ENCODE measurements around the gene ARHGAP8.

Gene ARHGAP8

GRCh38 chr22:44719586-44720368 is 32.6 kb upstream of the ARHGAP8 start:
- no peak for DNase-seq
- no peak overlapping the region for H3K4me3 Mint-ChIP-seq
- H3K4me1 Mint-ChIP-seq, result peaks cover 44% of the 10 kb centered on the region
- peak overlapping the region in 1 of 2 donors; percentile 94 for H3K27ac Mint-ChIP-seq
- no peak for ATAC-seq
- no peaks in the 10 kb centered on the region for H3K9me3 Mint-ChIP-seq
- no peaks in the 10 kb centered on the region for H3K27me3 Mint-ChIP-seq

GRCh38 chr22:44721213-44721612 is 31.2 kb upstream of the ARHGAP8 start:
- Mint-ChIP-seq H3K4me1 (peaks cover 42% of the 10 kb centered on the region), H3K9me3 (no peaks in the 10 kb centered on the region), H3K4me3 (no peak overlapping the region), H3K27ac (no peak overlapping the region), H3K27me3 (no peaks in the 10 kb centered on the region)
- DNase-seq, result no peak
- ATAC-seq, result no peak

GRCh38 chr22:44722611-44723010 is 29.8 kb upstream of the ARHGAP8 start:
- no peak overlapping the region for H3K4me3 Mint-ChIP-seq
- peak overlapping the region in 1 of 2 donors; percentile 49 for H3K27ac Mint-ChIP-seq
- peaks cover 49% of the 10 kb centered on the region for H3K4me1 Mint-ChIP-seq
- no peaks in the 10 kb centered on the region for H3K9me3 Mint-ChIP-seq
- H3K27me3 Mint-ChIP-seq, result no peaks in the 10 kb centered on the region
- DNase-seq, result no peak
- ATAC-seq, result no peak

GRCh38 chr22:44723801-44724200 is 28.6 kb upstream of the ARHGAP8 start:
- Mint-ChIP-seq H3K4me1 (peaks cover 49% of the 10 kb centered on the region), H3K27me3 (no peaks in the 10 kb centered on the region), H3K27ac (no peak overlapping the region), H3K9me3 (no peaks in the 10 kb centered on the region), H3K4me3 (no peak overlapping the region)
- no peak for ATAC-seq
- DNase-seq, result no peak

- H3K9me3 Mint-ChIP-seq, result no peaks in the 10 kb centered on the region
- H3K27me3 Mint-ChIP-seq, result no peaks in the 10 kb centered on the region
- no peak for ATAC-seq
- no peak for DNase-seq
- H3K4me3 Mint-ChIP-seq, result no peak overlapping the region
- peaks cover 52% of the 10 kb centered on the region for H3K4me1 Mint-ChIP-seq
- H3K27ac Mint-ChIP-seq, result no peak overlapping the region
Measured at GRCh38 chr22:44724416-44724815, 28.0 kb upstream of the ARHGAP8 start.

- H3K9me3 Mint-ChIP-seq, result no peaks in the 10 kb centered on the region
- ATAC-seq (no peak), DNase-seq (no peak)
- H3K27me3 Mint-ChIP-seq, result no peaks in the 10 kb centered on the region
- no peak overlapping the region for H3K4me3 Mint-ChIP-seq
- H3K4me1 Mint-ChIP-seq, result peaks cover 52% of the 10 kb centered on the region
- H3K27ac Mint-ChIP-seq, result no peak overlapping the region
Measured at GRCh38 chr22:44724859-44725258, 27.5 kb upstream of the ARHGAP8 start.

GRCh38 chr22:44726439-44726838 is 25.9 kb upstream of the ARHGAP8 start:
- no peak overlapping the region for H3K4me3 Mint-ChIP-seq
- H3K27ac Mint-ChIP-seq, result peak overlapping the region in 1 of 2 donors; percentile 12
- ATAC-seq, result no peak
- H3K27me3 Mint-ChIP-seq, result no peaks in the 10 kb centered on the region
- H3K9me3 Mint-ChIP-seq, result no peaks in the 10 kb centered on the region
- H3K4me1 Mint-ChIP-seq, result peaks cover 46% of the 10 kb centered on the region
- no peak for DNase-seq

GRCh38 chr22:44727148-44727547 is 25.2 kb upstream of the ARHGAP8 start:
- Mint-ChIP-seq H3K4me1 (peaks cover 41% of the 10 kb centered on the region), H3K4me3 (no peak overlapping the region), H3K9me3 (no peaks in the 10 kb centered on the region), H3K27me3 (no peaks in the 10 kb centered on the region), H3K27ac (no peak overlapping the region)
- DNase-seq (no peak), ATAC-seq (no peak)

GRCh38 chr22:44727709-44728108 is 24.7 kb upstream of the ARHGAP8 start:
- Mint-ChIP-seq H3K4me1 (peaks cover 41% of the 10 kb centered on the region), H3K9me3 (peaks cover 0 to 5% of the 10 kb centered on the region in 2 donors), H3K27ac (peak overlapping the region; percentile 34 to 61), H3K27me3 (no peaks in the 10 kb centered on the region), H3K4me3 (no peak overlapping the region)
- DNase-seq (no peak), ATAC-seq (no peak)

GRCh38 chr22:44728761-44729324 is 23.5 kb upstream of the ARHGAP8 start:
- Mint-ChIP-seq H3K27me3 (no peaks in the 10 kb centered on the region), H3K27ac (no peak overlapping the region), H3K4me1 (peaks cover 41% of the 10 kb centered on the region), H3K4me3 (peak overlapping the region; percentile 3 to 54), H3K9me3 (peaks cover 0 to 7% of the 10 kb centered on the region in 2 donors)
- DNase-seq, result no peak
- no peak for ATAC-seq

GRCh38 chr22:44729391-44730021 is 22.9 kb upstream of the ARHGAP8 start:
- Mint-ChIP-seq H3K4me3 (peak overlapping the region in 1 of 2 donors; percentile 54), H3K27ac (no peak overlapping the region), H3K4me1 (peaks cover 39% of the 10 kb centered on the region), H3K27me3 (no peaks in the 10 kb centered on the region), H3K9me3 (peaks cover 0 to 7% of the 10 kb centered on the region in 2 donors)
- DNase-seq (peak; percentile 46 to 47), ATAC-seq (peak; percentile 77)

- Mint-ChIP-seq H3K27me3 (no peaks in the 10 kb centered on the region), H3K9me3 (peaks cover 0 to 7% of the 10 kb centered on the region in 2 donors), H3K27ac (no peak overlapping the region), H3K4me3 (no peak overlapping the region), H3K4me1 (peaks cover 37% of the 10 kb centered on the region)
- ATAC-seq, result no peak
- no peak for DNase-seq
Measured at GRCh38 chr22:44730022-44730393, 22.4 kb upstream of the ARHGAP8 start.

GRCh38 chr22:44730490-44731356 is 21.7 kb upstream of the ARHGAP8 start:
- Mint-ChIP-seq H3K4me3 (peak overlapping the region in 1 of 2 donors; percentile 21), H3K9me3 (peaks cover 0 to 7% of the 10 kb centered on the region in 2 donors), H3K4me1 (peaks cover 39% of the 10 kb centered on the region), H3K27me3 (no peaks in the 10 kb centered on the region), H3K27ac (peak overlapping the region in 1 of 2 donors; percentile 42)
- DNase-seq (no peak), ATAC-seq (no peak)

GRCh38 chr22:44731357-44731970 is 20.9 kb upstream of the ARHGAP8 start:
- ATAC-seq, result no peak
- no peaks in the 10 kb centered on the region for H3K27me3 Mint-ChIP-seq
- peaks cover 0 to 7% of the 10 kb centered on the region in 2 donors for H3K9me3 Mint-ChIP-seq
- H3K4me3 Mint-ChIP-seq, result no peak overlapping the region
- DNase-seq, result no peak
- peaks cover 45% of the 10 kb centered on the region for H3K4me1 Mint-ChIP-seq
- H3K27ac Mint-ChIP-seq, result peak overlapping the region in 1 of 2 donors; percentile 42

- Mint-ChIP-seq H3K4me3 (no peak overlapping the region), H3K9me3 (peaks cover 0 to 7% of the 10 kb centered on the region in 2 donors), H3K27ac (peak overlapping the region in 1 of 2 donors; percentile 87), H3K27me3 (no peaks in the 10 kb centered on the region), H3K4me1 (peaks cover 44% of the 10 kb centered on the region)
- no peak for DNase-seq
- no peak for ATAC-seq
Measured at GRCh38 chr22:44732017-44732561, 20.3 kb upstream of the ARHGAP8 start.
